UCSD-AML1 (cell line): Measurements from ENCODE around the gene TNS1.

Source experiments
- DNase-seq: peaks from one replicate; lab custom pipeline; 2025; ENCODE audit not compliant: unreplicated experiment; lab: John Stamatoyannopoulos, UW

The TNS1 gene

DNA sequence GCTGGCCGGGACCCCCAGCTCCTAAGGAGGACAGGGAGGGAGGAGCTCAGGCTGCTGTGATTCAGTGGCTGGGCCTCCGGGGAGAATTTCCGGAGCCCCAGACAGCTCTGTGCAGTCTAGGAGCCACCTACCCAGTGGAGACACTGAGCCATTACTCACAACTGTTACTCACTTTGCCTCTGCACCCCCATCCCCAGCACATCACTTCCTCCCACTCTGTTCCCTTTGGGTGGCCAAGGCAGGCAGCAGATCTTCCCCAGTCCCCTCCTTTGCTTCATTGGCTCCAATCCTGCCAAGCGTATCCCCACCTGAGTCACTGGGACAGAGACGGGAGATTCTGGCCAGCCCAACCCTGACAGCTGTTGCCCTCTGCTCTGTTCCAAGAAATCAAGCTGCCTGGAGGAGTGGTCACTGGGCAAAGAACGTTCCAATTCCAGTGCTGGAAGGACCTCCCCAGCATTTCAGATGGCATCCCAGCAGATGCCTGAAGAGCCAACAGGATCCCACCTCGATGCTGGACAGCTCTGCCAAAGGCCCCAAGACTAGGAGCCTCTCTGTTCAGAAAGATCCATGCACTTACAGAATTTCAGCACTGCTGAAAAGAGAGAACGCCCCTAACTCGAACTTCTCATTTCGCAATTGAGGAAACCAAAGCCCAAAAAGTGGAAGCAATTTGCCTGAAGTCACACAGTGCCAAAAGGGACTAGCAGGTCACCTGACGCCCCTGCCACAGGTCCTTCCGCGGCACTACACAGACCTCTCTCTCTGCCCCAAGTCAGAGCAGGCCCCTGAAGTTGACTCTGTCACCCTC lies 68.3 kb downstream of the TNS1 start:
- DNase-seq: peak; percentile 55

DNA sequence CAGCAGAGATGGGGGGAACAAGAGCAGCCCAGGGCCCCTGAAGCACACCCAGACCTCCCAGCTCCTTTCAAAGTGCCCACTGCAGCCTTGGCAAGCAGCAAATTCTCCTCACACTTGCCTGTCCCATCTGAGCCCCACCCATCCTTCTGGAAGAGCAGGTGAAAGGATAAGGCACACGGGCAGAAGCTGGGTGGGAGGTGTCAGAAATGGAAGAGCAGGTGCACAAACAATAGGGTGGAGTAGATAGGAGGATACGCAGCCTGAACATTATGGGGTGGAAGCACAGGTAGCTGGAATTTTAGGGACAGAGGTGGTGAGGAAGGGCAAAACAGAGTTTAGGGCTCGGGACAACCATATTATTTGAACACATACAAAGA lies 69.2 kb downstream of the TNS1 start:
- no peak for DNase-seq

DNA sequence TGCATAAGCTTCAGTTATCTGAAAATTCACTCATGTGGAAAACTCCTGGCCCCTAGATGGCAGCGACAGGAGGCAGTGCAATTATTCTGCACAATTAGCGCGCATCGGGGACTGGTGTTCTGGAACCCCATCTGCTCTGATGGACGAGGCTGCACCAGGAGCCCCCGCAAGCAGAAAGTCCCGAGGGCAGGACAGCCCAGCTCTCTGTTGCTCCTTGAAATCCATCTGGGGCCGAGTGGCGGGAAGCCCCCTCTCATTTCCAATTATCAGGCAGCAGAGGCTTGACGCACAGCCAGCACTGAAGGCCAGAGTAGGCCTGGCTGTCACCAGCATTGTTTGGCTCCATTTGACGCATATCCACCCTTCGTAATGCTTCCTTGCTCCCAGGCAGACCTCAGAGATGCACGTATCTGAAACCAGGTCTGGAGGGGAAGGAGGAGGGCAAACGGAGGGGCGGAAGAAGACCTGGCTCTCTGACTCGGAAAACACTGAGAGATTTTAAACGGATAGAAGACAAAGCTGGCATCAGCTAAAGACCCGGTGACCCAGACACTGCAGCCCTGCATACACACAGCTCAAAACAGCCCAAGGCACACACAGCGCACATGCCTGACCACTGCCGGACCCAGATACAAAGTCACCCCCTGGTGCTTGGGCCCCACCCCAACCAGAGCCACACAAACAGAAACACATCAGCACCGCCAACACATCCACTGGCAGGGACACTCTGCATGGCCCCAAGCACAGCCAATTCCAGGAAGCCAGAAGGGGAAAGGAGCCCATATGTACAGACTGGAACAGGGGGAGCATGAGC lies 69.8 kb downstream of the TNS1 start:
- DNase-seq: no peak

DNA sequence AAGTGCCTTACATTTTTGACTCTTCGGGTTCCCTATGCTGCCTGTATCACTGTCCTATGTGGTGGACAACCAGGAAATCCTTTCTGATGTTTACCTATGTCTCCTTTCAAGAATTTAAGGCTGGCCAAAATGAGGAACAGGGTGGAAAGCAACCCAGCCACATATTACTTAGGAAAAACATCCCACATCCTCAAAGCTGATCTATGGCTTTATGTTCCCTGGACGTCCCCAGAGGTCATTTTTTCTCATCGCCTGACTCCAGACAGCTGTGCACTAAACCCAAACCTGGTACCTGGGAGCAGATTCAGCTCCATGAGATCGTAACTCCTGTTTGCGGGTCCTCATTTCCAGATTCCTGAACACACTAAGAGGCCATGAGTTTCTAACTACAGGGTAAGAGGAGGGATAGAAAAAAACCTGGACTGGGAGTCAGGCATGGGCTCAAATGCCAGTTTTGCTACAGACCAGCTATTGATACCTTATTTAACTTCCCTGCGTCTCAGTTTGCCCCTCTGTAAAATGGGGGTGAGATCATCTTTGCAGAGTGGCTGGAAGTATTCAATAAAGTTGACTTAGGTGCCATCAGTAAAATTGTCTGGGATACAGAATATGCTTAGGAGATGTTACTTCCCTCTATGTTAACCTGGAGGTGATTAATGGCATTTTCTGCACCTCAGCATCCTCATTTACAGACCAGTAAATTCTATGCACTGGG lies 70.8 kb downstream of the TNS1 start:
- DNase-seq: no peak

DNA sequence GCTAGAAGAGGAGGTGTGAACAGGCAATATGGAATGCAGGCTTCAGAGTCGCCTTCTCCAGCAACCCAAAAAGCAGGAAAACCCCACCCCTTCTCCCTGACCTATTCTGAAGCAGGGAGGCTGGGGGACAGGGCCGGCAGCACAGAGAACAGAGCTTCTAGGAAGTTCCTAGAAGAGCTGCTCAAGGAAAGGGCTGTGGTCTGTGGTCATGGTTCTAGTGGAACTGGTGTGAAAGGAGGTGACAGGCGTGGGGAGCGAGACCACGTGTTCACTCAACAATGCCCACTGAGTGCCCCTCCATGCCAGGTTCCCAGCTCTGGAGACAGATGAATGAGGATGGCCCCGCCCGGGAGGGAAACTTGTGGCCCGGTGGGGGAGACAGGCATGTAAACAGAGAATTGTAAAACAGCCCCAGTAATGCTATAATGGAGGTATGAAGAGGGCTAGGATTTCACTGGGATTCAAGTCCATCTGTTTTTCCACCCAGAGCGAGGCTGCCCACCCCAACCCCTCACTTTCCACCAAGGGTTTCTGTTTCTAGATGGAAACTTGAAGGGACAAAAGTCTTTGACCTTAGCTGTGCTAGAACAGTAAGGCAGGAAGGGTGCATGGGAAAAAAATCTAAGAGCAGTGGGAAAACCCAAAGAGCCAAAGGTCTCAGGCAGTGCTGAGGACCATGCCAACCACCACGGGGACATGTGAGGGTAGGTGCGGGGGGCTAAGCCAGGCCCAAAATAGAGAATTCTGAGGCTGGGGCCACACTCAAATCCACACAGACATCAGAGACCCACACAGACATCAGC lies 71.8 kb downstream of the TNS1 start:
- DNase-seq: peak; percentile 70

DNA sequence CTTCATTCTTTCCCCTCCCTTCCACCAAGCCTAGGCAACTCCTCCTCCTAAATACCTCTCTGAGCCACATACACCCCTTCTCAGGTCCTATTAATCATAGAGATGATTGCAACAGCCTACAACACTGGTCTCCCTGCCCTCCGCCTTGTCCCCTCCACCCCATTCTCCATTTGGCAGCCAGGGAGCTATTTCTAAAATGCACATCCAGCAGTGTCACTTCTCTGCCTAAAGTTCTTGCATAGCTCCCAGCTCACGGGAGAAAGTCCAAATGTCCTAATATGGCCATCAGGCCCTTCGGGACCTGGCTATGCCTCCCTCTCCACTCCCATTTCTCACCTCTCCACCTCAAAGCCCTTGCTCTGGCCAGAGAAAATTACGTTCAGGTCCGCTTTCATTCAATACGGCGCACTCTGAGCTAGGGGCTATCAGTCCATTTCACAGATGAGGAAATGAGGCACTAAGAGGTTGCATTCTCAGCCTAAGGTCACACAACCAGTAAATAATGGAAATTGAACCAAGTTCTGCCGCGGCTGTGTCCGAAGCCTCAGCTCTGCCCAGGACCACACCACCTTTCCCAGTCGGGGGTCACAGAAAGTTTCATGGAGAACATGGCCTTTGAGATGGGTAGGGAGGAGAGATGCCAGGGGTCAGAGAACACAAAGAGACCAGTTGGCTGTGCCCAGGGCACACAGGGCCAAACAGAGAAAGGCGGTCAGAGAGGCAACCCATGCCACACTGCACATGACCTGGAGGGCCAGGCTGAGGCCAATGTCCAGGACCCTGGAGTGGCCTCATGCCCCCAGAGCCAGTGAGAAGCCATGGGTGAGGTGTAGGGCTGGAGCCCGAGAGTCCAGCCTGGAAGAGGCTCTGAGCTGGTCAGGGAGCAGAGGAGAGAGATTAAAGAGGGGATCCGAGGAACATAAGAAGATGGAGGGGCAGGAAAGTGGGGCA lies 72.8 kb downstream of the TNS1 start:
- DNase-seq: no peak

DNA sequence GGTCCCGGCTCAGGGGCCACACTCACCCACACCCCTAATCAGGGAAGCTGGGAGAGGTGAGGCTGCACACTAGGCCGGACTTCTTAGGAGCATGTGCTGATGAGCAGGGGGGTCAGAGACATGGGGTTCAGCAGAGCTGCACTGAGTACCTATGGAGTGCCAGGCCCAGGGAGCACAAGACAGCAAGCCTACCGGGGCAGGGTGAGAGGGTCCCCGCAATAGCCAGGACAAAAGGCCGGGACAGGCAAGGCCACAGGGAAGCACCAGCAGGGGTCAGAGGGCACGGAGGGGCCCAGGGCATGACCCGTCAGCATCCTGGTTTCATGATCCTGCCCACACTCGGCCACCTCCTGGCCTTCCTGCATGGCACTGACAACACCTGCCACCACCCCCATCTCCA lies 73.5 kb downstream of the TNS1 start:
- DNase-seq: no peak

DNA sequence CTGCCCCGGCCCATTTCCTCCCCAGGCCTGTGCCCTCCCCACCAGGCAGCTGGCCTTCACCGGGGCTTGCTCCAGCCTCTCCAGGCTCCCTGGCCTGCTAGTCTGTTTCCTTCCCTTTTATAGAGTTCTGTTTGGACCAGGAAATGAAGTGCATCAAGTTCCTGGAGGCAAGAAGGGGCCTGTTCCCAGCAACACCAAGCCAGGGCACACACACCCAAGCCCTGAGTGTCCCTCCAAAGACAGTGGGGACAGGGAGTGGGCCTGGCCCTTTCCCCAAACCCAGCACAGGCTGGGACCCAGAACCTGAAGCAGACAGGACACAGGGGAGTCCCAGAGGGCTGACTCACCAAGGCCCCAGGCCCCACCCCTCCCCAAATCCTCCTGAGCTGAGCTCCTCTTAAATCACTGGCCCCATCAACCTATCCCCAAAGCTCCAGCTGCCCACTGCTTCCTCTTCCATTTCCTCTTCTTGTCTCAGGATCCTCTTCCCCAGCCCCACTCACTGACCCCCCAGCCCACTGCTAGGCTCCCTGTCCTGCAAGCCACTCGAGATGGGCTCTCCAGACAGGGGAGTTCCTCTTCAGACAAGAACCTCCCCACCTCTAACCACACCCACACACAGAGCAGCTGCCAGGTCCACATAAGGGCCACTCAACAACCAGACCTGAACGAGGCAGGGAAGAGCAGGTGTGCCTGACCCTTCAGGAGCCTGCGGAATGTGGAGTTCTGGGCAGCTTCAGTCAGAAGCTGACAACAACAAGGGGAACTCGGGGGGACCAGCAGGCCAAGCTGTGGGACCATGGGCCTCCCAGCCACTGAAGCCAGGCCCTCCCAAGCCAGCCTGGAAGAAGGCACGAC lies 74.2 kb downstream of the TNS1 start:
- peak; percentile 55 for DNase-seq

DNA sequence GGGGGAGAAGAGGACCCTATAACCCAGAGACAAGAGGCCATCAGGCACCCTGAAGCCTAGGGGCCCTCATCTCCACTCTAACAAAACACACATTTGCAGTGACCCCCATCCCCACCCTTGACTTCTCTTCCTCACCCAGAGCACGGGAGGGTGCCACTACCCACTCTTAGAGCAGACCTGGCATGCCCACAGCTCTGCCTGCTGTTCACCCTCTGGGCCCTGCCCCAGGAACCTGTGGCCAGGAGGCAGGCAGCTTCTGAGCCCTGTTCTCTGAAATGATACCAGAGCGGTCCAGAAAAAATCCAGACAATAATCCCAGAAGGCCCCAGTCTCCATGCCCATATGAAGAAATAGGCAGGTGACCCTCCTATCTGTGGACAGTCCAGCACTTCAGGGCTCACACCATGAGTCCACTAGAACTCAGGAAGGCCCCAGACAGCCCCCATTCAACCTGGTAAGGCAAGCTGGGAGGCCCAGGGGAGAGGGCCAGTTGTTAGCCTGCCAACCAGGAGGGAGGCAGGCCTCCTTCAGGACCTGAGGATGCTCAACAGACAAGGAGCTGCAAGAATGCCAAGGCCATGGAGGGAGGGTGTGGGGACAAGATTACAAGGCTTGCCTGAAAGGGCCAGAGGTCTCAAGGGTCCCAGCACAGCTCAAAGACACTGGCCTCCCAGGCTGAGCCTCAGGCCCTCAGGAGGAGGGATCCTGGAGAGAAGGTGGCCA lies 75.0 kb downstream of the TNS1 start:
- no peak for DNase-seq

DNA sequence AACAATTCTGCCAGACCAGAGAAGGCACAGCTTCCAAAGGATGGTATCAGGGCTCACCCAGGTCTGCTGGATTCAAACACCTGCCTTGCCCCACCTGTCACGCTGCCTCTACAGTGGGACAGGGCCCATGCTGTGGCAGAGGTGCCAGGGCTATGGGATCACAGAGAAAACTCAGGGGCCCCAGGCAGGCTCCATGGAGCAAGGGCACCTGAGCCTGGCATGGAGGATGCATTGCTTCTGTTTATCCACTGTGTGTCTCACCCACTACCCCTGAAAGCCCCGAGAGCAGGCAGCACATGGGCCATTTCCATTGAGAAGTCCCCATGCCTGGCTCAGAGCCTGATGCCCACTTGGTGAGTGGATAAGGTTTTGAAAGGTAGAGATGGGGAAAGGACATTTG lies 76.0 kb downstream of the TNS1 start:
- no peak for DNase-seq

DNA sequence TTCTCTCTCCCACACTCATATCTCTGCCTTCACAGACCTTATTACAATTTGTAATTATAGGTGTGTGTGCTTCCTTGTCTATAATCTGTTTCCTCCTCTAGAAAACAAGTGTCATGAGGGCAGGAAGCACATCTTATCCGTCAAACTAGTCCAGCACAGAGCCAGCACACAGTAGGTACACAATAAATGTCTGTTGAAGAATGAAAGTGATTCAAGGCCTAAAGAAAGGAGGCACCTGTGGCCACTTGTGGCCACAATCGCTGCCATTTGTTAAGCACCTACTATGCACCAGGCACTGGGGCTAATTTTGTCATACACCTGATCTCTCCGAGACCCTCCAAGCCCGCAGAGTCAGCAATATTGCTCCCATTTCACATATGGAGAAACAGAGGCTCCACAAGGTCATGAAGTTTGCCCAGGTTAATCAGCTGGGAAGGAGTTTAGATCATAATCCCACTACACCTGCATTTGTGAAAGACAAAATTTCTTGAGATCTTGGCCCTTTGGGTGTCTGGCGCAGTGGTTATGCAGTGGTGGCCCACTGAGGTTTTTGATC lies 78.4 kb downstream of the TNS1 start:
- DNase-seq: no peak

DNA sequence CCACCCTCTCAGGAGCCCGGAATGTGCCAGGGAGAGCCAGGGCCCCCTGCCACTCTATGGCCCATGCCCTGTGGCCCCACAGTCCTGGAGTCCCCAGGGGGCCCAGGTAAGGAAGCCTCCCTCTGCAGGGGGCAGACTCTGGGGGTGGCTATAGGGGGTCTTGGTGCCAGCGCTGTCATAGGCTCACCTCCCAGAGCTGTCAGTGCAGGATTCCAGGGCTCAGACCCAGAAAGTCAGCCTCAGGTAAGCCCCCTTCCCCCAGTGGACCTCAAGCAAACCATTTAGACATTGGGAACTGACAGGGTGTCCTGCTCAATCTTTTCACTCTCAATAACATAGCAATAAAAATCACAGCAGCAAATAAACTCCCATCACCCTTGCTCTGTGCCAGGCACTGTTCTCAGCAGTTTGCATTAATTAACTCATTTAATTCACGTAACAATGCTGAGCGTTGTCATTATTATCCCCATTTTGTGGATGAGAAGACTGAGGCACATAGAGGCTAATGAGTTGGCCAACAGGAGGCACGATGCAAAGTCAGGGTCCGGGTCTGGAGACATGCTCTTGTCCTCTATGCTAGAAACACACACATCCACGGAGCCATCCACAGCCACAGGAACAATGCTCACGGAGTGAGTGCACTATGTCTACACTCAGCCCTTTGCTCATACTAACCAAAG lies 79.6 kb downstream of the TNS1 start:
- DNase-seq: no peak

DNA sequence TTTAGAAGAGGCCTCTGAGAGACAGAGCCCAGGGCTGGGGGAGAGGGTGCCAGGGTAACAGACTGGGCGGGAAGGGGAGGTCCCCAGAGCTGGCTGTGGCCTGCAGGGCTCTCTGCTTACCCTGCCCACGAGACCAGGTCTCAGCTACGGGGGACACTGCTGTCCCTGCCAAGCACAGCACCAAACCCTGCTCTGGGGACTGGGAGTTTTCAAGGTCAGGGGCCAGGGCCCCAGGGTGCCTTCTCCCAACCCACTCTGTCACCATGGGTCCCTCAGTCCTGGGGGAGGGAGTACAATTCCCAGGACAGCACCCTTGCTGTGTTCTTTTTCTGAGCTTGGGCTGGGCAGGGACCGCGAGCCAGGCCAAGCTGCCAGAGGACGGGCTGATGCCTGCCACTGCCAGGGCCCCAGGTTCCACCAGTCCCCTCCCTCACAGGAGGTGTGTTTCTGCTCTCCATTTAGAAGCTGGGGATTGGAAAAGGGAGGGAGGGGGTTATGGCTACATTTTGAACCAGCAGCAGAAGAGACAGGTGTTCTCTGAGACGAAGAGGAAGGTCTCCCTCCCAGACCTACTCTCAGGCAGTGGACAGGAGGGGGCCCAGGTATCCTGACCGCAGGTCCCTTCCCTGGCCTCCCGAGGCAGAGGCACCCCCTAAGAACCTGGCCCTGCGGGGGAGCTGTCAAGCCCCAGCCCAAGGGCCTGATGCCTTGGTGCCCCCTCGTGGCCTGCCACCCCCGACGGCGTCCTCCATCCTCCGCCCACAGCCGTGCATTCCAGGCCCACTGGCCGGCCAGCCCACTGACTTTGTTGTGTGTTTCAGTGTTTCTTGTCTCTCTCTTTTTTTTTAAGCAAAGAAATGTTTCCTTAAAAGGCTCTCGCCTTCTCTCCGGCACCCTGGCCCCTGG lies 80.4 kb downstream of the TNS1 start:
- DNase-seq: no peak

DNA sequence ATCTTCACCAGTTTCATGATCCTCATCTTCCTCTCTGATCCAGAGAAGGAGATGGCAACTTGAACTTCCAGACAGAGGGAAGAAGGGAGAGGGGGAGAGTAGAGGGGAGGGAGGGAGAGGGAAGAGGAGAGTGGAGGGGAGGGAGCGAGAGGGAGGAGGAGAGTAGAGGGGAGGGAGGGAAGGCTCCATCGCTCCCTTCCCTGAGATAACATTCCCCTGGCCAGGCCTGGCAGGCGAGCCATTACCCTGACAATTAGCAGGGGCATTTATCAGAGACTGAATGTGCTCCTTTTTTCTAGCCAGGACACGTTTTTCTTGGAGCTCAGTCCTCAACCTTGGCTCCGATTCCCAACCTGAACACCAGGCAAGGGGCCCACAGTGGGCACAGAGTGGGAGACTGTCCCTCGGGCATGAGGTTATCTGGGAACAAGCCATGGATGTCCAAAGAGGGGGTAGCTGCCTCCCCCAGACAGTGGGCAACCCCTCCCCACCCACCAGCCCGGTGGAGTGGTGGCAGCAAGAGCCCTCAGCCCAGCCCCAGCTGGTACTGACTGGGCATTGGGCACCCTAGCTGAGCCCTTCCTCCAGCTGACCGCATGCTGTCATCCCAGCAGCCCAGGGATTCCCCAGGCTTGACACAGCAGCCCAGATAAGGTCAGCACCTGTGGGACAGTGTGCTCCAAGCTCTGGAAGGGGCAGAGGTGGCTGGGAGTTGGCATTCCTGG lies 81.8 kb downstream of the TNS1 start:
- no peak for DNase-seq

DNA sequence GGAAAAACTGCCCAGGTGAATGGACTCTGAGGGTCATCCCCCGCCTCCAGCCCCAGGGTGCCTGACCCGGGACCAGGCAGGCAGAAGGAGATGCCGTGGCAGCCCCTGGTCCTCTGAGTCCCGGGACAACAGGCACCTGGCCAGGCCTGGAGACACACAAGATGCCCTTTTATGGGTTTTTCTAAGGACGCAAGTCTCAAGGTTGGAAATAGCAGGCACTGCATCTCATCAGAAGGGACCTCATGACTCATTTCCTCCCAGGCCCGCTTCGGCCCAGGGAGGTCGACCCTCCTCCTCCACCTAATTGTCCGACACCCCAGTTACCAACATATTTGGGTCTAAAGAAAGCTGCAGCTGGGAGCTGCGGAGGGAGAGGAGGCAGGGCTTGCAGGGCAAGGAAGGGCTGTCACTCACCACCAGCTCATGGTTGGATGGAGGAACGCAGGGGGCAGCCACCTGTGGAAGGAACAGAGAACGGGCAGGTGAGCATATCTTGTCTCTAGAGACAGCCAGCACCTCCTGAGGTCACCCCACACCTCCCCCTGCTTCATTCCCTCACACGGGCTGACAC lies 82.9 kb downstream of the TNS1 start:
- no peak for DNase-seq
